HTR-8/SVneo (cell line): ENCODE measurements around the gene GDPD4.
"Not testable (repeated sequence)": the region's sequence is repeated elsewhere in the genome, so short reads cannot be mapped to it uniquely, and the experiment has no call there.

Experiments
- DNase-seq: peaks from one replicate; pipeline ENCODE4 v3.0.0; 2011; ENCODE audit warnings: low spot score, mixed read lengths; ENCODE audit not compliant: insufficient read length
- FAIRE-seq: peaks from 2 replicates; lab custom pipeline; 2011; peaks lifted over from hg19 to GRCh38; lab: Jason Lieb, UNC

The GDPD4 gene

DNA sequence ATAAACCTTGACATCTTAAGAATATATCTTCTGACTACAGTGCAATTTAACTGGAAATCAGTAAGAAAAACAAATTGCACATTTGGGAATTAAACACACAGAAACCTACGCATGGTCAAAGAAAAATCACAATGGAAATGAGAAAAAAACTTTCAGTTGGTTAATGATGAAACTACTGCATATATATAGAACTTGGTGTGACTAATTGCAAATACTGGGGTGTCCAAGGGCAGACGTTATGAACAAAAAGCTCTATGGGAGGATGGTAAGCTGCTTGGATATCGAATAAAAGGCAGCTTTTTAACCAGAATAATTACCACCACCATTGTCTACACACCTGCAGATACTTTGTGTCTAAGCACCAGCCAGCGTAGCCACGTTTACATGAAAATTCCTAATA, 791 bp downstream of the GDPD4 start:
- DNase-seq (no peak), FAIRE-seq (no peak)

DNA sequence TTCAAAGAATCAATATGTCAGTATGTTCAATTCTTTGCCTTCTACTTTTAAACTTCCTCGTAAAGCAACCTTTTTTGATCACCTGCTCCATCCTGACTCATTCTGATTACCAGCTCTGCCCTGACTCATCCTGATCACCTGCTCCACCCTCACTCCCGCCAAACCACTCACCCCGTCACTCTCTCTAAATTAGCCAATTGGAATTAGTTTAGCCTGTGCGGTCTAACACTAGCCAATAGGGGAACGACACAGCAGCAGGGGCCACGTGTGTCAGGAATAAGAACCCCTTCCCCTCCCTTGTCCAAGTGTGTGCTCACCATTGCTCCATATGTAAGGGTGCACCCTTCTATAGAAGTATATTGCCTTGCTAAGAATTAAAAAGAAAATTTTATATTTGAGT, 1.5 kb downstream of the GDPD4 start:
- not testable (repeated sequence) for DNase-seq

DNA sequence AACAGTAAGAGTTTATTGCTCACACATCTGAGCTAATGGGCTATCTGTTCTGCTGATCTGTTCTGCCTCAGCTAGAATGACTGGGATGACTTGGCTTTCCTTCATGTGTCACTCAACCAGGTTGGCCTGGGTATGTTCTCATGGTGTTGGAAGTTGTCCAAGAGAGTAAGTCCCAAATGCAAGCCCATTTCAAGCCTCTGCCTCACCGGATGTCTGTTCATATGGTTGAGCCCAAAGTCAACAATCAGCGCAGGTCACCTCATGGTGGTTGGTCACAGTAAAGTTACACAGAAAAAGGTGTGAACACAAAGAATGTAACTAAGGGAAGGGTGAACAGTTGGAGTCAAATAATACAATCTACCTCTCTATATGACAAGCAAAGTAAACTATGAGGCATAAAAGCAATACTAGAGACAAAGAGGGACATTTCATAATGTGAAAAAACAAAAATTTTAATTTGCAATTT, 1.9 kb downstream of the GDPD4 start:
- DNase-seq: no peak
- FAIRE-seq: no peak

More for the DNA sequence above, 1.5 kb downstream of the GDPD4 start:
- FAIRE-seq: not testable (repeated sequence)

DNA sequence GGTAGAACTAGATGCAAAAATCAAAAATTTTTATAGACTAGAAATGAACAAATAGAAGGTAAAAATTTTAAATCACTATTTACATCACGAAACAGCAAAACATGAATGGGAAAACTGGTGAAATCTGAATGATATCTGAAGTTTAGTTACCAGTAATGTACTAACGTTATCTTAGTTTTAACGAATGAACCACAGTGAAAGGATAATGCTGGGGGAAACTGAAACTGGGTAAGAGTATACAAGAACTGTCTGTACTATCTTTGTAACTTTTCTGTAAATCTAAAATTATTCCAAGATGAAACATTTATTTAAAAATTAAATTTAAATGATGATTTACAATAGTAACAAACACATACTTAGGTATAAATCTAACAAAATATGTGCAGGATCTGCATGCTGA, 7.4 kb downstream of the GDPD4 start:
- DNase-seq: no peak
- FAIRE-seq: no peak

DNA sequence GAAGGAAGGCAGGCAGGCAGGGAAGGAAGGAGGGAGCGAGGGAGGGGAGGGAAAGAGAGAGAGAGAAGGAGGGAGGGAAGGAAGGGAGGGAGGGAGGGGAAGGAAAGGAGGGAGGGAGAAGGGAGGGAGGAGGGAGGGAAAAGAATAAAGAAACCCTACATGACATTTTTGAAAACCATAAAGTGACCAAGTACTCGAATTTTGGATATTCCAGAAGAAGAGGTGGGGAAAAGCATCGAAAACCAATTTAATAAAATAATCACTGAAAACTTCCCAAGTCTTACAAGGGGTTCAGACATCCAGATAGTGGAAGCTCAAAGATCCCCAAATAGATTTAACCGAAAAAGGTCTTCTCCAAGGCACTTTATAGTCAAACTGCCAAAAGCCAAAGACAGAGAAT, 11.7 kb downstream of the GDPD4 start:
- FAIRE-seq (no peak), DNase-seq (no peak)

DNA sequence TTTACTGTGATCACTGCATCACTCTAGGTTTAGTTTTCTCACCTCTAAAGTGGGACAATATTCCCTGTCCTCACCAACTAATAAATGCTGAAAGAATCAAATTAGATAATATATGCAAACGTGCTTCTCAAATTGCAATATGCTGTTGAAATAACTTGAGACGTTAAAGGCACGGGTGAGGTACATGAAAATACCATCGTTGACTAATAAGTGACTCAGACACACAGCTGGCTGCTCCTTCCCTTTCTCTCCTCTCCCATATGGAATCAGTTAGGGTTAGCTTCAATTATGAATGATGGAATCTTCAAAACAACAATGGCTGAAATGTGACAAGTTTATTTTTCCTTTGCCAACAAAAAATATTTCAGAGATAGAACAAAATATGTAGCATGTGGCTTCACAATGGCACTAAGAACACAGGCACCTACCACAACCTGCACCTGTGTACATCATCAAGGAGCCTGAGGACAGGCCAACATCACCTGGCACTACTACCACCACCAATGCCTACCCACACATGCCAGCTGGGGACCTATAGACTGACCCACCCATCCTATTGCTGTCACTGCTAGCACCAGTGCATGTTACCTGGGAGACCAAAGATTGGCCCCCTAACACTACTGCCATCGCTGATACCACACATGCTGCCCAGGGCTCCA, 13.7 kb downstream of the GDPD4 start:
- FAIRE-seq: peak; percentile 69
- DNase-seq: peak; percentile 56

DNA sequence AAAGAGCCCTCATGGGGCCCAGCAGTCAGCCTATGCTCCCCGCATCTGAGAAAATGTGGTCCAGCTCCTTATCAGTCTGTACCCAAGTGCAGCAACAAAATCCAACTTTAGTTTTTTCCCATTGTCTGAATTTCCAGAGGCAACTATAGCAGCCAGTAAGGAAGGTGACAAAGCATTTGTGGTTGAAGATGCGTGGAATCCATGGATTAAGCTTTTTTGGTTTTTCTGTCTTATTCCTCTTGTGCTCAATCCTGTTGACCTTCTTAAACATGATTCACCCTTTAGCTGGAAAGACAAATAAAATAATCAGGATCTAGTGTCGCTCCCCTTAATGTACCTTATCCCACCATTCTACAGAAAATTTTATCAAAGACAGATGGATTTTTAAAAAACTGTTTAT, 14.3 kb downstream of the GDPD4 start:
- DNase-seq (no peak), FAIRE-seq (no peak)

DNA sequence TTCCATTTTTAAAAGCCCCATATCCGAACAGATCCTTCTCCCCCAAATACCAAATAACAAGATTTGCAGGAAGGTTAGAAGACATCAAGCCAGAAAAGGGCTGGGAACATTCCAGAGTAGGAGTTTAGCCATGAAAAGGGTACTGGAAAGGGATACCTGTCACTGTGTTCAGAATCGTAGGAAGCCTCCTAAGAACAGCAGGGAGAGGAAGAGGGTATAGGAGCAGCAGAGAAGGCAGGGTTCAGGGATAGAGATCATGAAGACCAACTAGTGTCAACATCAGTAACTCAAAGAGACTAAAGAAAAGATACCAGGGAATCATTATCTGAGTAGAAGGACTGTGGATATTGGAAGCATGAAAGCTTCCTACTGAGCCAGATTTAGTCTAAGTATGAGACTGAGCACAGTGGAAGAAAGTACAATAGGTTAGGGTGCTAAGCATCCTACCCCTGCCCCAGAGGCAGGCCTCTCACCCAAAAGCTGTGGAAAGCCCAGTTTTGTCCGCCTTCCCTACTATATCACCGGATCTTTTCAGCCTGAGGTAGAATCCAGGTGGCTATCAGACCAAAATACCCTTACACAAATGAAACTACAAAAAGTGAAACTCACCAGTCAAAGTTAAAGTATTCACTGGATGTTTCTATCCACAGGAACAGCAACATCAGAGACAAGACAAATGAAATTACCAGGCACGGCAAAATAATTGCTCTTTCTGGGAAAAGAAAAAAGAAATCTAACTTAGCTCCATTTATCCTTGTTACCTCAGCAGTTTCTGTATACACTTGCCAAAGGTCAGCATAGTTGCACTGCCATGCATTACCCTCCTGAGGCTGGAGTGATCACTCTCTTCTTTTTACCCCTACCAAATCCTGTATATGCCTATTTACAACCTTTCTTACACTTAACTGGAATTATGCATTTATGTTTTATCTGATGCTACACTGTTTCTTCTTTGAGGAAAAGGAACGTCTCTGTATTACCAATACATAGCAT, 16.7 kb downstream of the GDPD4 start:
- FAIRE-seq (no peak), DNase-seq (no peak)

DNA sequence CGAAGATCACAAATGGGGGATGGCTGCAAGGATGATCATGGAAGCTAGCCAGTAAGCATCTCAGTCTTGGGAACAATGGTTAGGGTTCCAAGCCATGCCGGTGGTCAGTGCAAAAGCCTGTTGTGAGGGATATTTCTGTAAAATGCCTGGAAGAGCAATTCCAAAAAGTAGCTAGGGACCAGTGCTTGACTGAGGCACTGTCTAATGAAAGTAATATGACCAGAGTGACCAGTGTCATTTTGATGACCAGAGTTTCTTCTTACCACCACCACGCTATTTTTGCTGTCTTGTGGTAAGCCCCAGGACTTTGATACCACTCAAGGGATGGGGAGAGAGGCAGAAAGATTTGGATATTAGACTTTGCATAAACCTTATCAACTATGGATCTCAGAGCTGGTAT, 18.4 kb downstream of the GDPD4 start:
- DNase-seq: no peak

DNA sequence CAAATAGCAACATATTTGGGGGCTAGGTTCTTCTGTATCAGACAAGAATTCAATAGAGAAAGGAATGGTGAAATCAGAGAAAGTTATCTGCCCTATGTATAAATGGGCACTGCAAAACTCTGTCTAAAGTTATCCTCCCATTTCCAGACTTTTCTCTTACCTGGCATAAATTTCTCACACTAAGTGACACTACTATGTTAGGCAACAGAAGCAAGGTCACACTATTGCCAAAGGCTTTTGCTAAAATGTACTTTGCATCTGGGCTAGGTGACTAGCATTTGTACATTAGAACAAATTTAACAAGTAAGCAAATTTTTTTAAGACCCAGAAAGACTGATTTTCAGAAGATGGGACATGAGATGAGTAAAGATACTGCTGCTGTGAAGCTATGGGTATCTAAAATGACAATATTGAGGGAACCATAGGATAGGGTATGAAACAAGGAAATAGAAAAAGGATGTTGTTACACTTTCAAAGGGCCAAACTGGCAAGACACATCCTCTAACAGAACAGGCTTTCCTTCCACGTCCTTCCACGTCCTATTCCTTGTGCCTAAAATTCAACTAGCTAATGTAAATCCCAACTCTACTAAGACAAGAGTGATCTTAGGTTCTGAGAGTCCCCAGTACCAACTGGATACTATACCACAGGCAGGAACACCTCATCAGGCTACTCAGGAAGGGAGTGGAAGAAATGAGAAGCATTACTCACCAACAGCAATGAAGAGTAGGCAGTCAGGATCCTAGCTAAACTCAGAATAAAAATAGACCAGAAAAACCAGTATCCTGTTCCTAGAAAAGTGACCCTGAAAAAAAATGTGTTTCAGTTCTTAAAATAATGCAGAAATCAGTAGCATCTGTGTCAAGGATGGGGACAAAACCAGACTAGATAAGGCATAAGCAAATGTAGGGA, 22.6 kb downstream of the GDPD4 start:
- no peak for DNase-seq
- FAIRE-seq: peak; percentile 51

More for the DNA sequence above, 18.4 kb downstream of the GDPD4 start:
- no peak for FAIRE-seq

DNA sequence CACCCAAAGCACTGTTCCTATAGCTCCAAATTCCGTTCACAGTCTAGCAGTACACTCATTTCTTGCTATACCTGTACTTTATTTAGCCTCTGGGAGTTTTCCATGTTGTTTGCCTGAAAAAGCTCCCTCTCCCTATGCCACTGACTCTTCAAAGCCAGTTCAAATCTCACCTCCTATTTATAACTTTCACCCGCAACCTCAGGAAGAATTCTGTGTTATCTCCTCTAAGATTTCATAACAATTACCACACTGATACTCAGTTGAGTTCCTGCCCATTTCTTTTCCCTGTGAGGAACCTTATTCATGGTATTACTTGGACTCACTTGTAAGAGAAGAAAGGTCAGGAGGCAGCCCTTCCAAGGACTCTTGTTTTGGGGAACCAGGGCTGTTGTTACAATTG, 25.2 kb downstream of the GDPD4 start:
- FAIRE-seq: no peak

DNA sequence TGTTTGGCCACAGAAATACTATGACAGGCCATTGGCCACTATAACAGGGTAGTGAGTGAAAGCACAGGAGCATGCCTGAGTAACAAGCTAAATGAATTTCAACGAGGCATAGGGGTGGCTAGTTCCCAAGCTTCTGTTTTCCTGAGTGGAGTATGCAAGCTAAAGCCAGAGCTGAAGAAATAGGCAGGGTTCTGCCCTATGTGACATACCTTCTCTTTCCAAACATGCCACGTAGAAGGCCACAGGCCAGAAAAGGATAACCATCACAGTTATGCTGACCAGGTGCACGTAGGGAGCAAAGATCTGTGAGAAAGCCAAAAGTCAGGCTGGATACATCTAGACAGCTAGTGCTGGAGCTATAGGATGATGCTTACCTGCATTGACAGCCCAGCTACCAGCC, 30.6 kb downstream of the GDPD4 start:
- FAIRE-seq (no peak), DNase-seq (no peak)

More for the DNA sequence above, 25.2 kb downstream of the GDPD4 start:
- no peak for DNase-seq

DNA sequence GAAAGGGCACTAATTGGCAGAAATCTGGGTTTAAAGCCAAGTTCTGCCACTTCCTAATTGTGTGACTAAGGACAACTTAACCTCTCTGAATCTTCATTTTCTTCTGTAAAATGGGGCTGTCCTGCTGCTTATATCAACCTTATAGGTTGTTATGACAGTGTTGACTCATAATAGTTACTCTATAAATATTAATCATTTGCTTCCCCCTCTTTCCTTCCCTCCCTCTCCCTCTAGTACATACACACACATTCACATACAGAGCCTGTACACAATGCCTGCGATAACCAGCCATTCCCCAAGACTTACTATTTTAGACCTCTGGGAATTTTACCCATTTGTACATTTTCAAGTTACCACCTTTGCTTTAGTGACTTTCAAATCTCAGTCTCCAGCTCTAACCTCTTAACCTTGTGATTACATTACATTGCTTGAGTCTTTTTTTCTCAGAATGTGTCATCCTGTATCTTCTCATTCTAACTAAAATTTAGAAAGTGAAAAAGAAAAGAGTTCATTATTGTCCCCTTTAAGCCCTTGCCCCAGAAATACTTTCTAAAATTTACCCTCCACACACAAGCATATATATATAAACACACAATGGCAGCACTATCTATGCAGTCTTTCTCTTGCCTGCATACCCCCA, 31.9 kb downstream of the GDPD4 start:
- no peak for DNase-seq
- FAIRE-seq: no peak

DNA sequence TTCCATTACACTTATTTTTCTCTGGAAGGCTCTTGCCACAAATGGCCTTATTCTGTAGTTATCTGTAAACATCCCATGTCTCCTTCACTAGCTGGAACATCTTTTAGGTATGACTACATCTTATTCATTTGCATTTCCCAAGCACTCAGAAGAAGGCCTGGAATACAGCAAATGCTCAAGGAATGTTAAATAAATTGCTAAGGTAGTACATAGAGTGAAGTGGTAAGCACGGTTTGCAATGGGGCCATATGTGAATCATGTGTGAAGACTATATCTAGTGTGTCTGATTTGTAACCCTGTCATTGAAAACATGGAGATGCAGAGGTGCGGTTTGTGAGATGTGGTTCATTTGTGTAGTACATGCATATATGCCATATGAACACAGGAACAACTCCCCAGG, 33.5 kb downstream of the GDPD4 start:
- peak; percentile 59 for FAIRE-seq
- no peak for DNase-seq

DNA sequence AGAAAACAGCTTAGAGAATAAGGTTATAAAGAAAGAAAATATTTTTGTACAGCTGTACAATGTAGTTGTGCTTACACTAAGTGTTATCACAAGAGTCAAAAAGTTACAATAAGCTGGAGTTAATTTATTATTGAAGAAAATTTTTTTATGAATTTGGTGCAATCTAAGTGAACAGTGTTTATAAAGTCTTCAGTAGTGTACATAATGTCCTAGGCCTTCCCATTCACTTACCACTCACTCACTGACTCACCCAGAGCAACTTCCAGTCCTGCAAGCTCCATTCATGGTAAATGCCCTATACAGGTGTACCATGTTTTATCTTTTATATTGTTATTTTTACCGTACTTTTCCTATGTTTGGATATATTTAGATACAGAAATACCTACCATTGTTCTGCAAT, 34.7 kb downstream of the GDPD4 start:
- DNase-seq (no peak), FAIRE-seq (no peak)

DNA sequence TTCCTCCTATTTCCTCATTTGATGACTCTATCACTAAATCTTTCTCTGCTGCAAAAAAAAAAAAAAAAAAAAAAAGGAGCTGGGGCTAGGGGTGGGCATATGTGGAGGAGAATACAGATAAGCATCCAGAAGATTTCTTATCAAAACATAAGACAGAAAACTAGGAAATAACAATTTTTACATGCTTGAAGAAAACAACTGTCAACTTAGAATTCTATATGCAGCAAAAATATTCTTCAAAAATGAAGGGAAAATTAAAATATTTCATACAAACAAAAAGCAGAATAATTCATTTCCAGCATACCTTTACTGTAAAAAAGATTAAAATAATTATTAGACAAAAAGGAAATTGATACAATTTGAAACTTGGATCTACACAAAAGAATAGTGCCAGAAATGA, 38.7 kb downstream of the GDPD4 start:
- no peak for DNase-seq
- FAIRE-seq: no peak

DNA sequence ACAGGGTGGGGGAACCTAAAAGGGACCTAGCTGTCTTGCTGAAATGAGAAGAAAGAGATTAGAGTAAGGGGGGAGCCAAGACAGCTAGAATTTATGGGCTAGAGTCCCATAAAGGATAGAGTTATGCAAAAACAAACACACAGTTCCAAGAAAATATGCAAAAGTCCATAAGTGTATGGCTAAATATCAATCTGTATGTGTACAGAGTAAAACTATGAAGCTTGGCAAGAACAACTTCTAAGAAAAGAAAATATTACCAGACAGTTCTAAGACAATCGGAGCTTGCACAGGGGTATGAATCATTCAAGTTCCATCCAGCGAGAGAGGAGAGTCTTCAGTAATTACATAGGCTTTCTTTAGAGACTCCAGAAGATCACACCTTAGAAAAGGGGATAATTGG, 41.8 kb downstream of the GDPD4 start:
- DNase-seq (no peak), FAIRE-seq (no peak)

DNA sequence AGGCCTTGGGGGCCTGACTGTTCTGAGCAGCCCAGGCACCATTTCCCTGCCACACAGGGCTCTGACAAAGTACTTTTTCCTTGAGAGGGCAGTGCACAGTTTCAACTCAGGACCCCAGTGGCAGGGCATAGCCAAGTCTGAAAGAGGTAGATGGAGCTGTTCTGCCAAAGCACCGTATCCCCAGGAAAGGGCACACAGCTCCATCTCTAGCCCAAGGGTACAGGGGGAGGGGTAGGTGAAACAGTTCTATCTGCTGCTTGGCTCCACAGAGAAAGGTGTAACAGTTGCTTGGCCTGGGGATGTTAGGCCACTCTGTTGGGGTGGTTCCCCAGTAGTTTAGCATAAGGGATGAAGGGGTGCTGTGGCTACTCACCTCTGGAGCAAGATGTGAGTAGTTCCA, 47.8 kb downstream of the GDPD4 start:
- FAIRE-seq (no peak), DNase-seq (no peak)

DNA sequence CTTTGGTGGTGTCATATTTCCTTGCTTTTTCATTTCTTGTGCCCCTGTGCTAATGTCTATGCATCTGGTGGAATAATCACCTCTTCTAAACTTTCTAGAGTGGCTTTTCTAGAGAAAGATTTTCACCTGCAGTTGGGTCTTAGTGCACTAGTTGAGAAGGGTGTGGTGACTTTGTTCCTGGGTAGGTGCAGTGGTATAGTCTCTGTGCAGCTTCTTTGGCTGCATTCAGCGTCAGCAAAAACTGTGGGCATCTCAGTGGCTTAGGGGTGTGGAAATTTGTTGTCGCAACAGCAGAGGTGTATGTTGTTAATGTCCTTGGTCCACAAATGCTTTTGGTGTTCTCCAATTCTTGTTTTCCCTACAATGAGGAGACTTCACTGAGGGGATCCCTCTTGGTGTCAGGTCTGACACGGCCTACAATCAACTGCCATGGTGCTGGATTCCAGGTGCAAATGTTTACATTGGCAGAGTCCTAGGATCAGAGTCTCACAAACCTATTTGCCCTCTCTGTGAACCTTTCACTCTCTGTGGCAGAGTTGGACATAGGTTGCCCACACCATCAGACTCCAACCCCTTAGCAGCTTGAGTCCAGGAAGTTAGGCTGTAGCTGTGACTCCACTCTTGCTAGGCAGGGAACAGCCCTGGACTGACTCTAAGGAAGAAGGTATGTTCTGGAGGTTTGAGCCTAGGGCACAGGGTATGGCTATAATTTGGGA, 48.8 kb downstream of the GDPD4 start:
- DNase-seq (no peak), FAIRE-seq (no peak)
